ENCODE results near the gene PRDM2. TPM values are rescaled to one million over a fixed set of nuclear protein-coding genes. Genes with fewer than 3 reads are reported as not detected.
A peak's percentile ranks its signal among the peaks of the same experiment; 100 is the strongest.

PRDM2 gene
- total and polyA plus RNA-seq, 10 donors: 12.0 to 75.7 (median 57.4) TPM

- H3K27me3 ChIP-seq (replicated peaks in 1 of 7): no peaks in the 10 kb centered on the region
- H3K36me3 ChIP-seq: peaks cover 0 to 8% (median 0%) of the 10 kb centered on the region in 6 donors
- no peaks in the 10 kb centered on the region for H3K9me3 ChIP-seq
- WGBS, 5 donors: 94 to 98% (median 95%) methylated on average over 11 of the region's 11 CpGs
- H3K4me3 ChIP-seq: no peak overlapping the region
- DNase-seq: no peak
- TF ChIP-seq, protein P1, sequence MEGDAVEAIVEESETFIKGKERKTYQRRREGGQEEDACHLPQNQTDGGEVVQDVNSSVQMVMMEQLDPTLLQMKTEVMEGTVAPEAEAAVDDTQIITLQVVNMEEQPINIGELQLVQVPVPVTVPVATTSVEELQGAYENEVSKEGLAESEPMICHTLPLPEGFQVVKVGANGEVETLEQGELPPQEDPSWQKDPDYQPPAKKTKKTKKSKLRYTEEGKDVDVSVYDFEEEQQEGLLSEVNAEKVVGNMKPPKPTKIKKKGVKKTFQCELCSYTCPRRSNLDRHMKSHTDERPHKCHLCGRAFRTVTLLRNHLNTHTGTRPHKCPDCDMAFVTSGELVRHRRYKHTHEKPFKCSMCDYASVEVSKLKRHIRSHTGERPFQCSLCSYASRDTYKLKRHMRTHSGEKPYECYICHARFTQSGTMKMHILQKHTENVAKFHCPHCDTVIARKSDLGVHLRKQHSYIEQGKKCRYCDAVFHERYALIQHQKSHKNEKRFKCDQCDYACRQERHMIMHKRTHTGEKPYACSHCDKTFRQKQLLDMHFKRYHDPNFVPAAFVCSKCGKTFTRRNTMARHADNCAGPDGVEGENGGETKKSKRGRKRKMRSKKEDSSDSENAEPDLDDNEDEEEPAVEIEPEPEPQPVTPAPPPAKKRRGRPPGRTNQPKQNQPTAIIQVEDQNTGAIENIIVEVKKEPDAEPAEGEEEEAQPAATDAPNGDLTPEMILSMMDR (IDR thresholded peaks at IDR 0.05 in 8 of 11, conservative IDR thresholded peaks at IDR 0.05 in 3 of 11): no peak
- no peak for TF ChIP-seq POLR2AphosphoS5 (IDR thresholded peaks at IDR 0.05)
- no peak for TF ChIP-seq POLR2A (IDR thresholded peaks at IDR 0.05)
- intact Hi-C loops (cut with DNase I; ENCODE audit: low total_unique reads): no loop called here
- peak overlapping the region in 5 of 8 donors; percentile 22 to 96 (median 91) for H3K27ac ChIP-seq
- H3K4me1 ChIP-seq: peaks cover 7 to 55% (median 39%) of the 10 kb centered on the region in 6 donors
These were observed 35.4 kb downstream of the PRDM2 start for GRCh38 chr1:13735168-13735930.

GRCh38 chr1:13737398-13737797 is 37.4 kb downstream of the PRDM2 start:
- TF ChIP-seq, protein P1 (IDR thresholded peaks at IDR 0.05 in 8 of 11, conservative IDR thresholded peaks at IDR 0.05 in 3 of 11): no peak
- TF ChIP-seq POLR2AphosphoS5 (IDR thresholded peaks at IDR 0.05) (no peak), POLR2A (IDR thresholded peaks at IDR 0.05) (no peak)
- Histone ChIP-seq H3K9me3 (no peaks in the 10 kb centered on the region), H3K36me3 (peaks cover 0 to 15% (median 1%) of the 10 kb centered on the region in 6 donors), H3K27ac (peak overlapping the region in 1 of 8 donors; percentile 34), H3K4me3 (no peak overlapping the region), H3K27me3 (replicated peaks in 1 of 7) (no peaks in the 10 kb centered on the region), H3K4me1 (peaks cover 0 to 35% (median 20%) of the 10 kb centered on the region in 6 donors)
- DNase-seq: no peak
- intact Hi-C loops (cut with DNase I; ENCODE audit: low total_unique reads): no loop called here

GRCh38 chr1:13746342-13746741 is 46.4 kb downstream of the PRDM2 start:
- WGBS, 5 donors: 97 to 99% (median 98%) methylated on average over 3 of the region's 3 CpGs
- Histone ChIP-seq H3K4me3 (no peak overlapping the region), H3K36me3 (peaks cover 0 to 26% (median 5%) of the 10 kb centered on the region in 6 donors), H3K9me3 (no peaks in the 10 kb centered on the region), H3K4me1 (peaks cover 16 to 38% (median 26%) of the 10 kb centered on the region in 6 donors), H3K27ac (no peak overlapping the region), H3K27me3 (replicated peaks in 1 of 7) (no peaks in the 10 kb centered on the region)
- DNase-seq: no peak
- no peak for TF ChIP-seq POLR2AphosphoS5 (IDR thresholded peaks at IDR 0.05)
- intact Hi-C loops (cut with DNase I; ENCODE audit: low total_unique reads): no loop called here

- Histone ChIP-seq H3K27ac (peak overlapping the region; percentile 90 to 98 (median 97)), H3K9me3 (no peaks in the 10 kb centered on the region), H3K36me3 (peaks cover 0 to 18% (median 6%) of the 10 kb centered on the region in 6 donors), H3K4me3 (peak overlapping the region; percentile 78 to 95 (median 88)), H3K4me1 (peaks cover 31 to 63% (median 51%) of the 10 kb centered on the region in 6 donors), H3K27me3 (replicated peaks in 1 of 7) (no peaks in the 10 kb centered on the region)
- WGBS, 5 donors: 1 to 2% (median 1%) methylated on average over 46 to 83 of the region's 83 CpGs
- DNase-seq: peak; percentile 99
- intact Hi-C loops (cut with DNase I; ENCODE audit: low total_unique reads): no loop called here
- TF ChIP-seq, protein P1 (IDR thresholded peaks at IDR 0.05 in 8 of 11, conservative IDR thresholded peaks at IDR 0.05 in 3 of 11): peak in 2 of 11 experiments; percentile 6 to 17
- peak; percentile 89 to 96 (median 95) for TF ChIP-seq POLR2AphosphoS5 (IDR thresholded peaks at IDR 0.05)
- TF ChIP-seq POLR2A (IDR thresholded peaks at IDR 0.05): peak in 2 of 3 donors; percentile 29 to 91
These were observed 48.9 kb downstream of the PRDM2 start for GRCh38 chr1:13748610-13749505.

Data from spleen (tissue), 11 donors.